Anterior cingulate cortex (tissue), 58 donors: ENCODE data around the gene FOXRED1.

Source experiments
- DNase-seq, 58 donors: peaks; one replicate each; lab custom pipeline; 2025; lab: John Stamatoyannopoulos, UW

FOXRED1 gene

GRCh38 chr11:126310200-126310991 lies 41.4 kb downstream of the FOXRED1 start:
- DNase-seq = peak in 55 of 58 donors; percentile 7 to 83 (median 52)

GRCh38 chr11:126310992-126311310 lies 42.0 kb downstream of the FOXRED1 start:
- DNase-seq = no peak

DNA sequence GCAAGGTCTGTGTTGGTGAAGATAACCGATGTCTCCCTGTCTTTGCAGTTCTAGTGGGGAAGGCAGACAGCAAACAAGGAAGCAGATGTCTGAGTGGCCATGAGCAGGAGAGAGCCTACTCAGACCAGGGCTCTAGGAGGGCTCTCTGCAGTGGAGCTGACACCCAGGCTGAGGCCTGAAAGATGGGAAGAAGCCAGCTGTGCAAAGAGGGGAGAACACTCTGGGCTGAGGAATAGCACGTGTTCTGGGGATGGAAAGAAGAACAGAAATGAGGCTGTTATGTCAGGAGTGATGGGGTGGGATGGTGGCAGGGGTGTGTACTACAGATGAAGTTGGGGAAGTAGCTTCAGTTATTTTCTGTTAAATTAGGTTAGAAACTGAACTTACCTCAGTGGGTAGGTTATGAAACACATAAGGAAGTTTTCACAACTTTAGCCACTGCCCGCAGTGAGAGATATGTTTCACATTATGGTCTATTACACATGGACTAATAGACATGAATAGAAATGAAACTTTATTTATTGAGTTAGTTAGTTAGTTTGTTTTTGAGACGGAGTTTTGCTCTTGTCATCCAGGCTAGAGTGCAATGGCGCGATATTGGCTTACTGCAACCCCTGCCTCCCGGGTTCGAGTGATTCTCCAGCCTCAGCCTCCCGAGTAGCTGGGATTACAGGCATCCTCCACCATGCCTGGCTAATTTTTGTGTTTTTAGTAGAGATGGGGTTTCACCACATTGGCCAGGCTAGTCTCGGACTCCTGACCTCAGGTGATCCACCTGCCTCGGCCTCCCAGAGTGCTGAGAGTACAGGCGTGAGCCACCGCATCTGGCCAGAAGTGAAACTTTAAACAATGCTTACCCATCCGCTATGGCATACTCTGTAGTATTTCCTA lies 42.7 kb downstream of the FOXRED1 start:
- no peak for DNase-seq

DNA sequence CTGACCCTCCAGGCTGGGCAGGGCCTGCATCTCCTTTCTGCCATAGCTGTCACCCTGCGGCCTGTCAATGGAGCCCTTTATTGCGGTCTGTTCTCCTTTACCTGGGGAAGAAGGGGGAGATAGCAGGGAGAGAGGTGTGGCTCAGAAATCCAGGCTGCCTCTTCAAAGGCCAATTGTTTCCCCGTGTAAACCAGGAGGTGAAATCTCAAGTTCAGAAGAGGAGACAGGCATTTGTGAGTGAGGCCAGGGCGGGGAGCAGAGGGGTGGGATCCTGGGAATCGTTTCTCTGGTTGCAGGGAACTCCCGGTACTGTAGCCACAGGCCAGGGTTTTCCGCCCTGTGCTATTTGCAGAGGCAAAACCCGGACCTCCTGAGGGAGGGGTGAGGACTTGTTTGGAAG lies 44.0 kb downstream of the FOXRED1 start:
- no peak for DNase-seq

DNA sequence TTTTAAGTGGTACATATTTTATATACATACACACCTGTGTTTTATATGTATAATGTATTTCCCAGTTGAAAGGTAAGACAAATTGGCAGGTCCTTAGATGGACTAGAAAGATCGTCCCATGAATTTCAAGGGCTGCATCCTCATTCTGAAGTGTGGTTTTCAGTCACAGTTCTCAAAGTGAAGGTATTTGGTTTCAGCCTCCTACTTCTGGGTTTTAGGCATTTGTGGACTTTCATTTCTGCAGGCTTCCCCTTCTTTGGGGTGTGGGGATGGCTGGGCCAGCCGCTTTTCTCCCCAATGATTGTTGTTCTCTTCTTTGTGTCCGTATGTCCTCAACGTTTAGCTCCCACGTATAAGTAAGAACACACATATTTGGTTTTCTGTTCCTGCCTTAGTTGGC lies 44.9 kb downstream of the FOXRED1 start:
- no peak for DNase-seq

DNA sequence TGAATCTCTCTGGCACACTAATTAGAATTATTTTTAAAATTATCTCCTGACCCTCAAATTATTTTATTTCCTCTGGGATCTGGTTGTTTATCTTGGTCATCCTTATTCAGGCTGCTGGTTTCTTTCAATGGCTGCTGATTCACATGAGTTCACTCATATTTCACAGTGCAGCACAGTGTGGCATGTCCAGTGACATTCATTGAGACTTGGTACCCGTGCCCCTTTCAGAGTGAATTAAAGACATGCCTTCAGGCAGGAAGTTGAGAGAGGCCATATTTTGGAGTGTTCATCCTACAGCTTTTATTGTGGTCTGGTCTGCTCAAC lies 48.4 kb downstream of the FOXRED1 start:
- no peak for DNase-seq

GRCh38 chr11:126317756-126318573 lies 49.0 kb downstream of the FOXRED1 start:
- DNase-seq = peak in 18 of 58 donors; percentile 9 to 66 (median 24)

DNA sequence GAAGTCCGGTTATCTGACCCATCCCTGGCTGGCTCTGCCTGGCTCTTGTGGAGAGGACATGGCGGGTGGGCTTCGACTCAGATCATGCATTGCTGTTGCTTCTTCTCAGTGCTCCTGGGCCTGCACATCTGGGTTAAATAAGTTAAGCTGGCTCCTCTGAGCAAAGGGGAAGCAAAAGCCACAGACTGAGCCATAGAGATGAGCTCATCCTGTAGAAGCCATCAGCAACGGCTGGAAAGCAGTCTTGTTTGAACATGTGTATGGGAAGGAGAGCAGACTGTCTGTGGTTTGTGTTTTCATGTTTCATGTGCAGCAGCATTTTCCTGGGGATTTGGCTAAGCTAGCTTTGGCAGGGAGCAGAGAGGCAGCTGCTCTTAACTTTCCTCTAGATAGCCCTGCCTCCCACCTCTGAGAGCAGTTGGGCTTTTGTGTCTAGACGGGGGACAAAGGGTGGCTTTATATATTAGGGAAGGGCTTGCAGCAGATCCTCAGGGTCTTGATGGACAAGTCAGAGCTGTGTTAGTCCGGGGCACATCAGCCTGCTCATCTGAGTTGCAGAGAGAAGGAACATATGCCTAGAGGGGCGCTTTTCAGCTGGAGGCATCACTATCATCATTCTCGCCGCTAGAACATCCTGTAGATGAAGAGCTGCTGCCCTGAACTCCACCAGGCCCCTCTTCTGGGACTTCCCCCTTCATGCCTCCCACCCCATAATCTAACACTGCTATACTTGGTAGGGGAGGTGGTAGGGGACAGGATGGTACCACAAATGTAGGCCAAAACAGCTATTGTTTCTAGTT lies 49.8 kb downstream of the FOXRED1 start:
- DNase-seq = peak in 17 of 58 donors; percentile 10 to 66 (median 27)

- no peak for DNase-seq
Measured at GRCh38 chr11:126319374-126319740, 50.4 kb downstream of the FOXRED1 start.

DNA sequence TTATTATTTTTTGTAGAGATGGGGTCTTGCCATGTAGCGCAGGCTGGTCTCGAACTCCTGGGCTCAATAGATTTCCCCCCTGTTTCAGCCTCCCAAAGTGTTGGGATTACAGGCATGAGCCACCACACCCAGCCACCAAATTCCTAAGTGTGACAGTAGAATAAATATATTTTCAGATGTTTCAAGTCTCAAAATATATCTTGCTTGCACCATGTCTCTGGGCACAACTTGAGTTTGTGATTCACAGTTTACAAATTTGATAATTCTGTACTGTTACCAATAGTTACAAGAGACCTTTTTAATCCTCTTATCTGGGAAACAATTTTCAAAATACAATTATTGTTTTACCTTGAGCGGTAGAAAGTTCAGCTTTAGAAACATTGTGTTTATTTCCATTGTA lies 54.0 kb downstream of the FOXRED1 start:
- DNase-seq = no peak

GRCh38 chr11:126327281-126328000 lies 58.5 kb downstream of the FOXRED1 start:
- DNase-seq = no peak
